Activated naive CD8-positive, alpha-beta T cell treated with anti-CD3 and anti-CD28 coated beads, Interleukin-2, amount 50 U/mL, for 24 hours (primary cell): Measurements from ENCODE around the gene WNK2.
"Not testable (repeated sequence)": the region's sequence is repeated elsewhere in the genome, so short reads cannot be mapped to it uniquely, and the experiment has no call there.

Source experiments
- ATAC-seq: fragments of 150-1000 bp; cut with Tn5 transposase; one replicate; pipeline ENCODE4 v1.10.0; 2021
- DNase-seq: peaks from one replicate; pipeline ENCODE4 v3.0.0; 2021
- H3K27ac Mint-ChIP-seq: one replicate; pipeline ENCODE4 v1.8.0; 2021; ENCODE audit warnings: mild to moderate bottlenecking, mixed read lengths
- H3K27me3 Mint-ChIP-seq: one replicate; pipeline ENCODE4 v1.8.0; 2021; ENCODE audit warnings: mixed read lengths
- H3K36me3 Mint-ChIP-seq: one replicate; pipeline ENCODE4 v1.8.0; 2021; ENCODE audit warnings: low read depth, mixed read lengths
- H3K4me1 Mint-ChIP-seq: one replicate; pipeline ENCODE4 v1.8.0; 2021; ENCODE audit warnings: mixed read lengths
- H3K4me3 Mint-ChIP-seq: one replicate; pipeline ENCODE4 v1.8.0; 2021; ENCODE audit warnings: mild to moderate bottlenecking, moderate library complexity, mixed read lengths
- H3K9me3 Mint-ChIP-seq: one replicate; pipeline ENCODE4 v1.8.0; 2021; ENCODE audit warnings: mixed read lengths

The WNK2 gene

GRCh38 chr9:93357649-93358048 lies 173.7 kb downstream of the WNK2 start:
- H3K36me3 Mint-ChIP-seq = peaks cover 4% of the 10 kb centered on the region
- H3K9me3 Mint-ChIP-seq = peaks cover 13% of the 10 kb centered on the region
- H3K4me3 Mint-ChIP-seq = no peak overlapping the region
- ATAC-seq (peak; percentile 89), DNase-seq (no peak)
- H3K4me1 Mint-ChIP-seq = peaks cover 10% of the 10 kb centered on the region
- H3K27me3 Mint-ChIP-seq = no peaks in the 10 kb centered on the region
- H3K27ac Mint-ChIP-seq = no peak overlapping the region

GRCh38 chr9:93359907-93360306 lies 176.0 kb downstream of the WNK2 start:
- not testable (repeated sequence) for H3K4me3 Mint-ChIP-seq, ATAC-seq, H3K4me1 Mint-ChIP-seq, H3K27me3 Mint-ChIP-seq, H3K36me3 Mint-ChIP-seq, DNase-seq, H3K27ac Mint-ChIP-seq
- H3K9me3 Mint-ChIP-seq = peaks cover 17% of the 10 kb centered on the region

GRCh38 chr9:93361995-93362394 lies 178.1 kb downstream of the WNK2 start:
- ATAC-seq = no peak
- Mint-ChIP-seq H3K36me3 (peaks cover 4% of the 10 kb centered on the region), H3K27me3 (no peaks in the 10 kb centered on the region), H3K27ac (no peak overlapping the region), H3K4me3 (no peak overlapping the region), H3K9me3 (peaks cover 17% of the 10 kb centered on the region), H3K4me1 (peaks cover 9% of the 10 kb centered on the region)
- no peak for DNase-seq

- Mint-ChIP-seq H3K27ac (no peak overlapping the region), H3K4me3 (no peak overlapping the region), H3K36me3 (peaks cover under 1% of the 10 kb centered on the region), H3K9me3 (peaks cover 17% of the 10 kb centered on the region), H3K4me1 (no peaks in the 10 kb centered on the region), H3K27me3 (no peaks in the 10 kb centered on the region)
- no peak for DNase-seq
- ATAC-seq = no peak
These were observed 180.9 kb downstream of the WNK2 start for GRCh38 chr9:93364734-93365426.

GRCh38 chr9:93365427-93366118 lies 181.6 kb downstream of the WNK2 start:
- ATAC-seq (no peak), DNase-seq (no peak)
- no peaks in the 10 kb centered on the region for H3K36me3 Mint-ChIP-seq
- no peak overlapping the region for H3K4me3 Mint-ChIP-seq
- H3K4me1 Mint-ChIP-seq = no peaks in the 10 kb centered on the region
- peaks cover 14% of the 10 kb centered on the region for H3K9me3 Mint-ChIP-seq
- H3K27me3 Mint-ChIP-seq = peaks cover 2% of the 10 kb centered on the region
- H3K27ac Mint-ChIP-seq = no peak overlapping the region

GRCh38 chr9:93366119-93366447 lies 182.1 kb downstream of the WNK2 start:
- no peaks in the 10 kb centered on the region for H3K4me1 Mint-ChIP-seq
- no peak for DNase-seq
- peaks cover 2% of the 10 kb centered on the region for H3K27me3 Mint-ChIP-seq
- H3K36me3 Mint-ChIP-seq = no peaks in the 10 kb centered on the region
- H3K27ac Mint-ChIP-seq = no peak overlapping the region
- H3K9me3 Mint-ChIP-seq = peaks cover 12% of the 10 kb centered on the region
- H3K4me3 Mint-ChIP-seq = no peak overlapping the region
- ATAC-seq = no peak

- peaks cover 12% of the 10 kb centered on the region for H3K9me3 Mint-ChIP-seq
- H3K27me3 Mint-ChIP-seq, H3K27ac Mint-ChIP-seq, H3K4me1 Mint-ChIP-seq, DNase-seq, ATAC-seq, H3K4me3 Mint-ChIP-seq, H3K36me3 Mint-ChIP-seq: not testable (repeated sequence)
These were observed 182.5 kb downstream of the WNK2 start for GRCh38 chr9:93366486-93366885.

GRCh38 chr9:93368437-93368836 lies 184.5 kb downstream of the WNK2 start:
- Mint-ChIP-seq H3K4me3 (no peak overlapping the region), H3K4me1 (no peaks in the 10 kb centered on the region), H3K9me3 (peaks cover 4% of the 10 kb centered on the region), H3K36me3 (no peaks in the 10 kb centered on the region), H3K27me3 (peaks cover 2% of the 10 kb centered on the region), H3K27ac (no peak overlapping the region)
- no peak for DNase-seq
- no peak for ATAC-seq

GRCh38 chr9:93369686-93370085 lies 185.7 kb downstream of the WNK2 start:
- Mint-ChIP-seq H3K36me3 (no peaks in the 10 kb centered on the region), H3K9me3 (no peaks in the 10 kb centered on the region)
- no peak for ATAC-seq

More at GRCh38 chr9:93369686-93370085, 185.7 kb downstream of the WNK2 start:
- no peak for DNase-seq
- H3K4me1 Mint-ChIP-seq = no peaks in the 10 kb centered on the region
- H3K27ac Mint-ChIP-seq = no peak overlapping the region
- H3K4me3 Mint-ChIP-seq = no peak overlapping the region
- peaks cover 2% of the 10 kb centered on the region for H3K27me3 Mint-ChIP-seq
